IMR-90 (cell line): Measurements from ENCODE around the gene LIMS2. TPM values are rescaled to one million over a fixed set of nuclear protein-coding genes. Genes with fewer than 3 reads are reported as not detected.

Source experiments
- ATAC-seq: fragments of 200-7000 bp; cut with Tn5 transposase; 2 replicates; pipeline ENCODE4 v1.9.1; 2020; ENCODE audit warnings: low read depth, mild to moderate bottlenecking, moderate library complexity
- BruUV-seq: library from RNA; stranded (reverse); fragments of 400-500 nt; replicated peaks from 2 replicates; lab custom pipeline; 2021; lab: Mats Ljungman, UMichigan
- CTCF ChIA-PET: fragments of 300-600 bp; formaldehyde crosslinking; extraction: SDS; loops from one replicate; lab custom pipeline; 2021; ENCODE audit warnings: antibody characterized with exemption; lab: Yijun Ruan, JAX
- POLR2A ChIA-PET: fragments of 300-600 bp; sonication (Branson Sonifier 250); formaldehyde crosslinking; loops from one replicate; lab custom pipeline; 2022; ENCODE audit warnings: antibody characterized with exemption; ENCODE audit not compliant: unreplicated experiment; lab: Charles Lee
- DNase-seq: peaks from one replicate; pipeline ENCODE4 v3.0.0; 2013
- H2AFZ ChIP-seq: replicated peaks from 2 replicates; pipeline ENCODE3; 2013; ENCODE audit warnings: low read length, mild to moderate bottlenecking; ENCODE audit not compliant: poor library complexity
- H2AK5ac ChIP-seq: 2 replicates; pipeline ENCODE4 v1.6.1; 2013; ENCODE audit warnings: low read depth, low read length, inconsistent platforms
- H2AK9ac ChIP-seq: replicated peaks from 2 replicates; pipeline ENCODE3; 2013; ENCODE audit warnings: mild to moderate bottlenecking, low read depth, low read length, moderate library complexity; ENCODE audit not compliant: poor library complexity
- H2BK120ac ChIP-seq: 2 replicates; pipeline ENCODE4 v1.6.1; 2013; ENCODE audit warnings: low read depth, low read length, inconsistent platforms
- H2BK15ac ChIP-seq: 3 replicates; pipeline ENCODE4 v1.6.1; 2013; ENCODE audit warnings: low read depth, low read length, inconsistent platforms
- H2BK20ac ChIP-seq: 2 replicates; pipeline ENCODE4 v1.6.1; 2013; ENCODE audit warnings: low read depth, mild to moderate bottlenecking, inconsistent platforms, low read length, moderate library complexity
- H2BK5ac ChIP-seq: 2 replicates; pipeline ENCODE4 v1.6.1; 2013; ENCODE audit warnings: mild to moderate bottlenecking, low read depth, low read length, inconsistent platforms; ENCODE audit not compliant: poor library complexity, severe bottlenecking
- H3K14ac ChIP-seq: replicated peaks from 2 replicates; pipeline ENCODE4 v1.6.1; 2013; ENCODE audit warnings: low read depth, low read length, inconsistent platforms
- H3K18ac ChIP-seq: 2 replicates; pipeline ENCODE4 v1.6.1; 2013; ENCODE audit warnings: low read depth, low read length, control low read depth
- H3K23ac ChIP-seq: 2 replicates; pipeline ENCODE4 v1.6.1; 2013; ENCODE audit warnings: low read depth, low read length, inconsistent platforms
- H3K27ac ChIP-seq: 2 replicates; pipeline ENCODE4 v1.5.1; 2013; ENCODE audit warnings: mild to moderate bottlenecking, control low read depth, low read length; ENCODE audit not compliant: insufficient read depth
- H3K27me3 ChIP-seq: 2 replicates; pipeline ENCODE4 v1.6.1; 2013; ENCODE audit warnings: low read length; ENCODE audit not compliant: control insufficient read depth, insufficient read depth
- H3K36me3 ChIP-seq: 2 replicates; pipeline ENCODE4 v1.6.1; 2013; ENCODE audit warnings: low read length, mixed read lengths; ENCODE audit not compliant: control insufficient read depth, insufficient read depth
- H3K4ac ChIP-seq: 2 replicates; pipeline ENCODE4 v1.6.1; 2013; ENCODE audit warnings: low read depth, low read length, inconsistent platforms
- H3K4me1 ChIP-seq: 2 replicates; pipeline ENCODE4 v1.6.1; 2013; ENCODE audit warnings: low read length, mixed read lengths; ENCODE audit not compliant: control insufficient read depth, insufficient read depth
- H3K4me2 ChIP-seq: 2 replicates; pipeline ENCODE4 v1.6.1; 2013; ENCODE audit warnings: low read depth, mild to moderate bottlenecking, control low read depth, low read length, moderate library complexity
- H3K4me3 ChIP-seq: 2 replicates; pipeline ENCODE4 v1.5.1; 2013; ENCODE audit warnings: low read depth, mild to moderate bottlenecking, control low read depth, low read length, moderate library complexity; ENCODE audit not compliant: insufficient read depth
- H3K56ac ChIP-seq: 2 replicates; pipeline ENCODE4 v1.6.1; 2013; ENCODE audit warnings: low read length, inconsistent platforms; ENCODE audit not compliant: insufficient read depth; ENCODE audit errors: extremely low read depth
- H3K79me1 ChIP-seq, 2 experiments: 2 replicates each; pipeline ENCODE4 v1.6.1; 2013; ENCODE audit warnings: low read length in 2 of 2, inconsistent platforms in 1 of 2, low read depth in 1 of 2
- H3K9ac ChIP-seq: 2 replicates; pipeline ENCODE4 v1.6.1; 2013; ENCODE audit warnings: low read depth, low read length, control low read depth
- H3K9me1 ChIP-seq: 2 replicates; pipeline ENCODE4 v1.6.1; 2013; ENCODE audit warnings: low read length, inconsistent platforms; ENCODE audit not compliant: insufficient read depth
- H3K9me3 ChIP-seq: 2 replicates; pipeline ENCODE4 v1.6.1; 2013; ENCODE audit warnings: low read length; ENCODE audit not compliant: control insufficient read depth, insufficient read depth
- H4K20me1 ChIP-seq: 2 replicates; pipeline ENCODE4 v1.6.1; 2013; ENCODE audit warnings: low read length, inconsistent platforms; ENCODE audit not compliant: insufficient read depth
- H4K5ac ChIP-seq: 2 replicates; pipeline ENCODE4 v1.6.1; 2013; ENCODE audit warnings: mild to moderate bottlenecking, low read depth, low read length, control low read depth
- H4K8ac ChIP-seq, 2 experiments: 2 replicates each; pipeline ENCODE4 v1.6.1; 2013; ENCODE audit warnings: low read depth in 2 of 2, low read length in 2 of 2, control low read depth in 1 of 2, inconsistent platforms in 1 of 2
- H4K91ac ChIP-seq: 2 replicates; pipeline ENCODE4 v1.6.1; 2013; ENCODE audit warnings: low read depth, low read length, inconsistent platforms; ENCODE audit not compliant: insufficient read depth
- CTCF ChIP-seq: conservative IDR thresholded peaks from 2 replicates; pipeline ENCODE4 v1.5.1; 2012; ENCODE audit warnings: mild to moderate bottlenecking, low read depth, low read length, improper control_type of control experiment
- RAD21 ChIP-seq: IDR thresholded peaks from 2 replicates; pipeline ENCODE4 v1.6.1; 2012; ENCODE audit warnings: low read length, improper control_type of control experiment
- RFX5 ChIP-seq: IDR thresholded peaks from 2 replicates; pipeline ENCODE4 v1.8.0; 2012; ENCODE audit warnings: low read depth, mild to moderate bottlenecking, low read length, moderate library complexity
- SMC3 ChIP-seq: fragments of 150-350 bp; IDR thresholded peaks from 2 replicates; pipeline ENCODE4 v1.6.1; 2016; ENCODE audit warnings: low read depth, mild to moderate bottlenecking, antibody characterized with exemption, low read length, moderate library complexity
- USF2 ChIP-seq: fragments of 150-350 bp; IDR thresholded peaks from 2 replicates; pipeline ENCODE4 v1.6.1; 2017; ENCODE audit warnings: mild to moderate bottlenecking, antibody characterized with exemption, low read length, low read depth
- WGBS, 2 experiments: methylation state at CpG; one replicate each; pipeline versions ENCODE4 v1.1.5 to v1.1.7; 2013; ENCODE audit warnings: missing lambda C conversion rate in 2 of 2; ENCODE audit not compliant: insufficient read length in 1 of 2; ENCODE audit errors: extremely low coverage in 2 of 2; 5-methylcytosine and 5-hydroxymethylcytosine counted together
- dilution Hi-C: fragments of 300-500 bp; cut with HindIII; formaldehyde crosslinking; loops from one replicate; pipeline ENCODE4 v1.14.3; 2018; ENCODE audit warnings: low sequenced_read_pairs; ENCODE audit not compliant: unreplicated experiment
- in situ Hi-C: fragments of 300-500 bp; cut with MboI; formaldehyde crosslinking; loops from 3 replicates; pipeline ENCODE4 v1.14.3; 2019; ENCODE audit warnings: low sequenced_read_pairs, inconsistent platforms, mixed read lengths
- intact Hi-C: fragments of 100-400 bp; cut with micrococcal nuclease; formaldehyde crosslinking; loops from 2 replicates; pipeline ENCODE4 v1.10.0; 2022
- polyA plus RNA-seq, 3 experiments: library from polyadenylated mRNA; depleted of rRNA; stranded (reverse); fragments of >200 nt; gene quantifications; 2 replicates each; pipeline ENCODE4 v1.2.3, GENCODE V29; 2012; ENCODE audit warnings: low replicate concordance in 1 of 3
- total RNA-seq: library from RNA; depleted of rRNA; stranded (reverse); fragments of >200 nt; gene quantifications from 2 replicates; pipeline ENCODE4 v1.2.3, GENCODE V29; 2012

Gene LIMS2
- total and polyA plus RNA-seq, 2 of the 4 experiments (the other 2 are of a cell fraction) = 1.3 to 18.8 TPM

- Histone ChIP-seq H4K91ac (no peak overlapping the region), H2BK15ac (no peak overlapping the region), H2AK5ac (no peak overlapping the region; the same call in 1 of the 2 replicates), H3K23ac (no peak overlapping the region), H3K79me1 (peaks cover 13 to 62% of the 10 kb centered on the region in 2 experiments), H3K4ac (no peak overlapping the region), H3K9me1 (peaks cover 18% of the 10 kb centered on the region), H3K14ac (no peak overlapping the region), H3K9ac (no peak overlapping the region), H3K27me3 (no peaks in the 10 kb centered on the region), H3K18ac (no peak overlapping the region), H3K36me3 (peaks cover 1% of the 10 kb centered on the region; the same call in 1 of the 2 replicates), H3K56ac (no peak overlapping the region), H3K4me1 (peaks cover 7% of the 10 kb centered on the region; the same call in 1 of the 2 replicates), H4K8ac (no peak overlapping the region), H2AK9ac (no peak overlapping the region), H3K4me3 (no peak overlapping the region), H4K20me1 (peaks cover 56% of the 10 kb centered on the region), H4K5ac (no peak overlapping the region), H2BK20ac (no peak overlapping the region), H2BK120ac (no peak overlapping the region), H2BK5ac (no peak overlapping the region), H3K27ac (no peak overlapping the region), H3K4me2 (no peak overlapping the region), H2AFZ (no peak overlapping the region), H3K9me3 (no peaks in the 10 kb centered on the region)
- no TSS peak for BruUV-seq
- intact Hi-C loops (no loop called here), in situ Hi-C loops (no loop called here), dilution Hi-C loops (no loop called here)
- CTCF ChIA-PET = no interaction called here
- ATAC-seq (no peak), DNase-seq (no peak)
- 80% methylated on average over 1 of the region's 10 CpGs; no CpG with 5 or more reads in 1 of the 2 experiments for WGBS, 2 experiments
- POLR2A ChIA-PET = no interaction called here
- TF ChIP-seq CTCF = no peak
- no peak for TF ChIP-seq SMC3
- no peak for TF ChIP-seq USF2
- TF ChIP-seq RFX5 = no peak
- TF ChIP-seq RAD21 = no peak
These were observed 5.0 kb downstream of the LIMS2 start for GRCh38 chr2:127670055-127670956.
